ENCODE results near the gene NTRK1. TPM values are rescaled to one million over a fixed set of nuclear protein-coding genes. Genes with fewer than 3 reads are reported as not detected.

Gene NTRK1
- total and polyA plus RNA-seq, 2 of the 4 experiments (the other 2 are of a cell fraction): not detected

DNA sequence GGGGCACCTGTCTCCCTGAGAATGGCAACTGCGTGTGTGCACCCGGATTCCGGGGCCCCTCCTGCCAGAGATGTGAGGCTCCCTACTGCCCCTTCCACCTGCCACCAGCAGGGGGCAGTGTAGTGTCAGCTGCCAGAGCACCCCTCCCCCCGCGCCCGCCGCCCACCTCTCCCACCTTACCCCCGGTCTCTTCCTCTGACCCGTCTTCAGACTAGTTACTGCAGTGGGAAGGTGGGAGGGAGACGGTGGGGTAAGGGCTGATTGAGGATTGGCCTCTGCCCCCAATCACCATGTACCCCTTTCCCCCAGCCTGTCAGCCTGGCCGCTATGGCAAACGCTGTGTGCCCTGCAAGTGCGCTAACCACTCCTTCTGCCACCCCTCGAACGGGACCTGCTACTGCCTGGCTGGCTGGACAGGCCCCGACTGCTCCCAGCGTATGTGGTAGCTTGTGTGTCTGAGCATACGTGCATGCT, 49.7 kb downstream of the NTRK1 start:
- no peak overlapping the region for H3K18ac ChIP-seq (ENCODE audit: low read depth, low read length)
- in situ Hi-C loops (cut with MboI; ENCODE audit: low sequenced_read_pairs): no loop called here
- H3K23ac ChIP-seq (ENCODE audit: low read depth, low read length): no peak overlapping the region
- BruUV-seq (replicated peaks): no TSS peak
- H2BK5ac ChIP-seq (ENCODE audit: low read depth, low read length, poor library complexity, severe bottlenecking): no peak overlapping the region
- ChIA-PET CTCF (interaction anchor here (0.8 to 1.3 kb wide), 2 partner anchors 9 to 164 kb away, joined by 3 read pairs; no protein-coding TSS in a partner anchor), POLR2A (ENCODE audit: unreplicated experiment) (no interaction called here)
- H4K91ac ChIP-seq (ENCODE audit: insufficient read depth, low read depth, low read length): no peak overlapping the region
- no peak overlapping the region for H3K4me2 ChIP-seq (ENCODE audit: low read depth, low read length)
- WGBS, 2 experiments (ENCODE audit: extremely low coverage in 2 of 2, insufficient read length in 1 of 2): 65% methylated on average over 5 of the region's 18 CpGs; no CpG with 5 or more reads in 1 of the 2 experiments
- intact Hi-C loops (cut with micrococcal nuclease): no loop called here
- H2AFZ ChIP-seq (replicated peaks; ENCODE audit: low read length, poor library complexity): peak overlapping the region; percentile 59
- H3K14ac ChIP-seq (replicated peaks; ENCODE audit: low read depth, low read length): no peak overlapping the region
- peaks cover 8% of the 10 kb centered on the region for H3K9me1 ChIP-seq (ENCODE audit: insufficient read depth, low read length)
- no peak overlapping the region for H4K5ac ChIP-seq (ENCODE audit: low read depth, low read length)
- H2BK20ac ChIP-seq (ENCODE audit: low read depth, low read length): no peak overlapping the region
- no peak overlapping the region for H3K4ac ChIP-seq (ENCODE audit: low read depth, low read length)
- H2AK5ac ChIP-seq (ENCODE audit: low read depth, low read length): no peak overlapping the region
- no peak overlapping the region for H4K8ac ChIP-seq (ENCODE audit: low read depth in 2 of 2, low read length in 2 of 2)
- ATAC-seq (ENCODE audit: low read depth): 0 out of 2 replicates have a peak, but pooled peaks have one; percentile 15
- H4K20me1 ChIP-seq (ENCODE audit: insufficient read depth, low read length): peaks cover 3% of the 10 kb centered on the region
- TF ChIP-seq, protein P1, sequence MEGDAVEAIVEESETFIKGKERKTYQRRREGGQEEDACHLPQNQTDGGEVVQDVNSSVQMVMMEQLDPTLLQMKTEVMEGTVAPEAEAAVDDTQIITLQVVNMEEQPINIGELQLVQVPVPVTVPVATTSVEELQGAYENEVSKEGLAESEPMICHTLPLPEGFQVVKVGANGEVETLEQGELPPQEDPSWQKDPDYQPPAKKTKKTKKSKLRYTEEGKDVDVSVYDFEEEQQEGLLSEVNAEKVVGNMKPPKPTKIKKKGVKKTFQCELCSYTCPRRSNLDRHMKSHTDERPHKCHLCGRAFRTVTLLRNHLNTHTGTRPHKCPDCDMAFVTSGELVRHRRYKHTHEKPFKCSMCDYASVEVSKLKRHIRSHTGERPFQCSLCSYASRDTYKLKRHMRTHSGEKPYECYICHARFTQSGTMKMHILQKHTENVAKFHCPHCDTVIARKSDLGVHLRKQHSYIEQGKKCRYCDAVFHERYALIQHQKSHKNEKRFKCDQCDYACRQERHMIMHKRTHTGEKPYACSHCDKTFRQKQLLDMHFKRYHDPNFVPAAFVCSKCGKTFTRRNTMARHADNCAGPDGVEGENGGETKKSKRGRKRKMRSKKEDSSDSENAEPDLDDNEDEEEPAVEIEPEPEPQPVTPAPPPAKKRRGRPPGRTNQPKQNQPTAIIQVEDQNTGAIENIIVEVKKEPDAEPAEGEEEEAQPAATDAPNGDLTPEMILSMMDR (conservative IDR thresholded peaks at IDR 0.05; ENCODE audit: low read depth, low read length): peak; percentile 52
- TF ChIP-seq CHD1 (IDR thresholded peaks at IDR 0.05; ENCODE audit: low read depth, low read length): no peak
- peak; percentile 32; the same call in 1 of the 2 replicates for TF ChIP-seq RAD21 (IDR thresholded peaks at IDR 0.05; ENCODE audit: low read length)
- peak; percentile 27; the same call in 1 of the 2 replicates for TF ChIP-seq SMC3 (IDR thresholded peaks at IDR 0.05; ENCODE audit: low read depth, low read length)
- TF ChIP-seq, protein P2, sequence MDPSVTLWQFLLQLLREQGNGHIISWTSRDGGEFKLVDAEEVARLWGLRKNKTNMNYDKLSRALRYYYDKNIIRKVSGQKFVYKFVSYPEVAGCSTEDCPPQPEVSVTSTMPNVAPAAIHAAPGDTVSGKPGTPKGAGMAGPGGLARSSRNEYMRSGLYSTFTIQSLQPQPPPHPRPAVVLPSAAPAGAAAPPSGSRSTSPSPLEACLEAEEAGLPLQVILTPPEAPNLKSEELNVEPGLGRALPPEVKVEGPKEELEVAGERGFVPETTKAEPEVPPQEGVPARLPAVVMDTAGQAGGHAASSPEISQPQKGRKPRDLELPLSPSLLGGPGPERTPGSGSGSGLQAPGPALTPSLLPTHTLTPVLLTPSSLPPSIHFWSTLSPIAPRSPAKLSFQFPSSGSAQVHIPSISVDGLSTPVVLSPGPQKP (IDR thresholded peaks at IDR 0.05; ENCODE audit: borderline replicate concordance, low read depth, low read length): no peak
- no peak for TF ChIP-seq NFE2L2 (IDR thresholded peaks at IDR 0.05; ENCODE audit: low read depth, low read length)
- TF ChIP-seq RFX5 (IDR thresholded peaks at IDR 0.05; ENCODE audit: low read depth, low read length): no peak
- no peak for TF ChIP-seq CEBPB (IDR thresholded peaks at IDR 0.05; ENCODE audit: low read depth, low read length)
- no peak overlapping the region for H2BK15ac ChIP-seq (ENCODE audit: low read depth, low read length)
- no peak overlapping the region for H2BK120ac ChIP-seq (ENCODE audit: low read depth, low read length)
- peaks cover 30% of the 10 kb centered on the region for H3K36me3 ChIP-seq (ENCODE audit: control insufficient read depth, insufficient read depth, low read length)
- H3K4me1 ChIP-seq (ENCODE audit: control insufficient read depth, insufficient read depth, low read length): peaks cover 19% of the 10 kb centered on the region
- H2AK9ac ChIP-seq (replicated peaks; ENCODE audit: low read depth, low read length, poor library complexity): no peak overlapping the region
- H3K27ac ChIP-seq (ENCODE audit: insufficient read depth, low read length): no peak overlapping the region
- peaks cover 0 to 33% of the 10 kb centered on the region in 2 experiments; a peak in 2 of 4 replicates for H3K79me1 ChIP-seq (ENCODE audit: low read depth in 1 of 2, low read length in 2 of 2)
- H3K4me3 ChIP-seq (ENCODE audit: insufficient read depth, low read depth, low read length): no peak overlapping the region
- H3K9ac ChIP-seq (ENCODE audit: low read depth, low read length): no peak overlapping the region
- dilution Hi-C loops (cut with HindIII; ENCODE audit: low sequenced_read_pairs, unreplicated experiment): no loop called here
- H3K56ac ChIP-seq (ENCODE audit: extremely low read depth, insufficient read depth, low read length): no peak overlapping the region
- DNase-seq: no peak
- H3K27me3 ChIP-seq (ENCODE audit: control insufficient read depth, insufficient read depth, low read length): no peaks in the 10 kb centered on the region
- no peaks in the 10 kb centered on the region for H3K9me3 ChIP-seq (ENCODE audit: control insufficient read depth, insufficient read depth, low read length)
